GM12864 (cell line): Measurements from ENCODE around the gene RAI2.
"Not testable (repeated sequence)": the region's sequence is repeated elsewhere in the genome, so short reads cannot be mapped to it uniquely, and the experiment has no call there.

Experiments
- DNase-seq: peaks from one replicate; pipeline ENCODE4 v3.0.0-alpha.2; 2011; ENCODE audit warnings: low read depth
- H3K4me3 ChIP-seq: 2 replicates; pipeline ENCODE4 v1.5.1; 2011; ENCODE audit warnings: mild to moderate bottlenecking, low read depth, low read length, control low read depth
- CTCF ChIP-seq: IDR thresholded peaks from 2 replicates; pipeline ENCODE4 v1.5.1; 2011; ENCODE audit warnings: low read depth, mild to moderate bottlenecking, moderate library complexity, low read length, control low read depth, inconsistent platforms; ENCODE audit errors: missing control alignments

The RAI2 gene

GRCh38 chrX:17788956-17789562 lies 72.0 kb downstream of the RAI2 start:
- no peak overlapping the region for H3K4me3 ChIP-seq
- no peak for TF ChIP-seq CTCF
- DNase-seq: no peak

DNA sequence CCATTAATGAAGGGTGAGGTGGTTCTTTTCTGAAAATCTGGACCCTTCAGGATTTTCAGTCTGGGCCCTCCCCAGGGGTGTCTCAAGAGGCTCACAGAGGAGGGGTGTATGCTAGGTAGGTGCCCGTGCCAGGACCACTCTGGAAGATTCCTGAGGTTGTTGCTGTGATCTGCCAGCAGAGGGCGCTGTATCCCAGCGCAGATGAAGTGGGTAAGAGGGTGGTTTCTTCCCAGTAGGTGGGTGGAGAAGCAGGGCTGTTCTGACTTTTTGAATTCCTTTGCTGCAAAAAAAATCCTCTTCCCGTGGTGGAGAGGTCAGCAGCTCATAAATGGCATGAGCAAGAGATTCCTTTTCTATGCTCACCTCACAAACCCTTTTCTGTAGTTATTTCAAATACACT lies 72.7 kb downstream of the RAI2 start:
- TF ChIP-seq CTCF: peak; percentile 76
- no peak overlapping the region for H3K4me3 ChIP-seq
- DNase-seq: no peak

DNA sequence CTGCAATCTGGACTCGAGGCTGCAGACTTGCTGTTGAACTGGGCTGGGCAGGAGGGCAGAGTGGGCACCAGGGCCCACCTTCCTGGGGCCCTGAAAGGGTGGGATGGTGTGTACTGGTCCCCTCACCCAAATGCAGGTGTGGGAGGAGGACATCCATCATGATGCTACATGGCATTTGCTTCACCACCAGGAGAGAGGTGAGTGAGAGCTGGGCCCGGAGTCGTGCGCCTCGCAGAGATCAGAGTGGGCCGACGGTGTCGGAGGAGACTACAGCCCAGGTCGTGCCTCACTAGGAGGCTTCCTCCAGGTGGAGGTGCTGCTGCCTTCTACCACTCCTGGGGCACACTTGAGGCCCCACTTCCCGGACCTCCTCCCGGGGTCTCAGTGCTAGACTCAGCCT lies 73.5 kb downstream of the RAI2 start:
- DNase-seq: no peak
- no peak for TF ChIP-seq CTCF
- no peak overlapping the region for H3K4me3 ChIP-seq

DNA sequence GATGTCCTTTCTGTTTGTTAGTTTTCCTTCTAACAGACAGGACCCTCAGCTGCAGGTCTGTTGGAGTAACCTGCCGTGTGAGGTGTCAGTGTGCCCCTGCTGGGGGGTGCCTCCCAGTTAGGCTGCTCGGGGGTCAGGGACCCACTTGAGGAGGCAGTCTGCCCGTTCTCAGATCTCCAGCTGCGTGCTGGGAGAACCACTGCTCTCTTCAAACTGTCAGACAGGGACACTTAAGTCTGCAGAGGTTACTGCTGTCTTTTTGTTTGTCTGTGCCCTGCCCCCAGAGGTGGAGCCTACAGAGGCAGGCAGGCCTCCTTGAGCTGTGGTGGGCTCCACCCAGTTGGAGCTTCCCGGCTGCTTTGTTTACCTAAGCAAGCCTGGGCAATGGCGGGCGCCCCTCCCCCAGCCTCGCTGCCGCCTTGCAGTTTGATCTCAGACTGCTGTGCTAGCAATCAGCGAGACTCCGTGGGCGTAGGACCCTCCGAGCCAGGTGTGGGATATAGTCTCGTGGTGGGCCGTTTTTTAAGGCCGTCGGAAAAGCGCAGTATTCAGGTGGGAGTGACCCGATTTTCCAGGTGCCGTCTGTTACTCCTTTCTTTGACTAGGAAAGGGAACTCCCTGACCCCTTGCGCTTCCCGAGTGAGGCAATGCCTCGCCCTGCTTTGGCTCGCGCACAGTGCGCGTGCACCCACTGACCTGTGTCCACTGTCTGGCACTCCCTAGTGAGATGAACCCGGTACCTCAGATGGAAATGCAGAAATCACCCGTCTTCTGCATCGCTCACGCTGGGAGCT lies 74.3 kb downstream of the RAI2 start:
- H3K4me3 ChIP-seq, DNase-seq: not testable (repeated sequence)

DNA sequence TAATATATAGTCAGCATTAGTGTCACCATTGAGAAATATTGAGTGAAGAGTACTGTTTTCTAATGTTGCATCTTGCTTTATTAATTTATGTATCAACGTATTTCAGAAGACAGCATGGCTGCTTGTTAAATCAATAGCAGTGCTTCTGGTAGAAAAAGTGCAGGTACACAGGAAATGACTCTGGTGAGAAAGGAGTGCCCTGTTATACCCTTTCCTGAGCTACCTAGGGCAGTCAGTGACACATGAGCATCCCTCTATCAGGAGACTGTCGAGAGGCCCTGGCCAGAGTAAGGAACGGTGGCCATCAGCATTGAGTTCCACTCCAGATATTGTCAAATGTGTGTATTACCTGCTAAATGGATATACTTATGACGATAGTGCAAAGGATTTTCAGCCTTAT lies 81.7 kb downstream of the RAI2 start:
- TF ChIP-seq CTCF: no peak
- no peak overlapping the region for H3K4me3 ChIP-seq
- no peak for DNase-seq

- H3K4me3 ChIP-seq: no peak overlapping the region
- no peak for DNase-seq
- TF ChIP-seq CTCF: no peak
These were observed 82.1 kb downstream of the RAI2 start for GRCh38 chrX:17778997-17779396.

GRCh38 chrX:17774053-17774452 lies 87.0 kb downstream of the RAI2 start:
- H3K4me3 ChIP-seq: no peak overlapping the region
- no peak for TF ChIP-seq CTCF
- DNase-seq: no peak
